Ovary (tissue), 9 donors: ENCODE measurements around the gene GLRA2. TPM values are rescaled to one million over a fixed set of nuclear protein-coding genes. Genes with fewer than 3 reads are reported as not detected.

Experiments
- DNase-seq, 5 donors: peaks; one replicate each; pipeline ENCODE4 v3.0.0-alpha.2; 2019 to 2020
- H3K27ac ChIP-seq, 2 donors: fragments of 200-600 bp; one replicate each; pipeline versions ENCODE4 v1.5.1 to v1.8.0; 2019 to 2022
- H3K27me3 ChIP-seq: fragments of 200-600 bp; one replicate; pipeline ENCODE4 v1.8.0; 2022
- H3K36me3 ChIP-seq: fragments of 200-600 bp; sonication (generic); one replicate; pipeline ENCODE4 v1.5.1; 2019
- H3K4me1 ChIP-seq: one replicate; pipeline ENCODE4 v1.8.1; 2013; ENCODE audit warnings: mild to moderate bottlenecking, moderate library complexity; ENCODE audit not compliant: insufficient read depth
- H3K4me3 ChIP-seq: fragments of 200-600 bp; sonication (generic); one replicate; pipeline ENCODE4 v1.5.1; 2017
- H3K9me3 ChIP-seq, 2 donors: fragments of 200-600 bp in 1 of 2; sonication (generic) in 1 of 2; one replicate each; pipeline versions ENCODE4 v1.5.1 to v1.8.1; 2013 to 2019; ENCODE audit warnings: mild to moderate bottlenecking in 1 of 2, moderate library complexity in 1 of 2
- CTCF ChIP-seq, 3 donors: fragments of 450-650 bp in 2 of 3; fragments of 200-600 bp in 1 of 3; IDR thresholded peaks; one replicate each; pipeline versions ENCODE4 v1.5.1 to v1.8.0; 2016 to 2022; ENCODE audit warnings: antibody characterized with exemption in 3 of 3, mild to moderate bottlenecking in 1 of 3
- EP300 ChIP-seq: sonication (generic); formaldehyde crosslinking; IDR thresholded peaks from one replicate; pipeline ENCODE4 v1.6.1; 2017; ENCODE audit warnings: antibody characterized with exemption
- POLR2A ChIP-seq: fragments of 450-650 bp; IDR thresholded peaks from one replicate; pipeline ENCODE4 v1.6.1; 2017; ENCODE audit warnings: antibody characterized with exemption, mild to moderate bottlenecking, moderate library complexity
- WGBS, 3 donors: extraction: QIAGEN DNeasy Blood & Tissue Kit in 1 of 3; methylation state at CpG; one replicate each; pipeline versions ENCODE4 v1.1.5 to v1.1.7; 2013 to 2017; 5-methylcytosine and 5-hydroxymethylcytosine counted together
- intact Hi-C, 4 donors: fragments of 100-400 bp; cut with DNase I; formaldehyde crosslinking; loops; one replicate each; pipeline versions ENCODE4 v1.11.0 to v1.15.1; 2022 to 2023
- polyA plus RNA-seq, 2 donors: library from polyadenylated mRNA; stranded (reverse); fragments of 200-250 nt in 1 of 2; fragments of 350-450 nt in 1 of 2; fragmentation: Illumina TruSeq in 1 of 2; extraction: RNeasy Lipid Tissue Mini Kit (QIAGEN cat#74804) in 1 of 2; gene quantifications; one replicate each; pipeline ENCODE4 v1.2.3, GENCODE V29; 2013 to 2014
- total RNA-seq, 7 donors: library from RNA; depleted of rRNA in 2 of 7; stranded (reverse); fragments of >200 nt in 2 of 7; fragmentation: NEBNext Ultra II Directional in 3 of 7; extraction: Animal tissue kit (Norgen Biotek cat#: 25700) in 3 of 7; gene quantifications; one replicate each; pipeline versions ENCODE4 v1.1.0 to v1.2.4, GENCODE V29; 2016 to 2023
- donor health status: DM: no; HTN: no; CAD: no; lungs with moderate emphysema.
- donor health status: DM: no; HTN: no; CAD: no.
- donor health status: Bipolar disorder and iron deficiency.
- donor health status: DM: yes; HTN: yes; CAD: no.
- donor health status: DM: no; HTN: no; CAD: no.
- donor health status: DM: yes; HTN: yes; CAD: no.

GLRA2 gene
- total and polyA plus RNA-seq, 9 donors: 0.10 to 0.37 (median 0.22) TPM; not detected in 5

GRCh38 chrX:14777525-14777924 lies 248.2 kb downstream of the GLRA2 start:
- TF ChIP-seq EP300 (no peak), POLR2A (no peak), CTCF (IDR thresholded peaks at IDR 0.05) (no peak)
- no peak overlapping the region for H3K4me3 ChIP-seq
- peaks cover 2% of the 10 kb centered on the region for H3K4me1 ChIP-seq
- no peaks in the 10 kb centered on the region for H3K27me3 ChIP-seq
- H3K36me3 ChIP-seq: no peaks in the 10 kb centered on the region
- no peak for DNase-seq
- 35 to 56% (median 53%) methylated on average over 2 of the region's 2 CpGs for WGBS, 3 donors
- H3K27ac ChIP-seq: no peak overlapping the region
- intact Hi-C loops: no loop called here
- H3K9me3 ChIP-seq: no peaks in the 10 kb centered on the region

GRCh38 chrX:14779580-14779979 lies 250.2 kb downstream of the GLRA2 start:
- Histone ChIP-seq H3K27ac (no peak overlapping the region), H3K9me3 (no peaks in the 10 kb centered on the region), H3K4me3 (no peak overlapping the region), H3K4me1 (peaks cover 2% of the 10 kb centered on the region), H3K27me3 (no peaks in the 10 kb centered on the region), H3K36me3 (no peaks in the 10 kb centered on the region)
- 93 to 94% (median 94%) methylated on average over 1 of the region's 1 CpG for WGBS, 3 donors
- no peak for DNase-seq
- TF ChIP-seq POLR2A: no peak
- no peak for TF ChIP-seq EP300
- TF ChIP-seq CTCF (IDR thresholded peaks at IDR 0.05): no peak
- intact Hi-C loops: no loop called here
